Smooth muscle cell of bladder (primary cell): ENCODE results near the gene PANX3. TPM values are rescaled to one million over a fixed set of nuclear protein-coding genes. Genes with fewer than 3 reads are reported as not detected.

ENCODE experiments used
- total RNA-seq: library from RNA; depleted of rRNA; stranded (reverse); fragments of >200 nt; gene quantifications from 2 replicates; pipeline ENCODE4 v1.2.3, GENCODE V29; 2014

Gene PANX3, protein sequence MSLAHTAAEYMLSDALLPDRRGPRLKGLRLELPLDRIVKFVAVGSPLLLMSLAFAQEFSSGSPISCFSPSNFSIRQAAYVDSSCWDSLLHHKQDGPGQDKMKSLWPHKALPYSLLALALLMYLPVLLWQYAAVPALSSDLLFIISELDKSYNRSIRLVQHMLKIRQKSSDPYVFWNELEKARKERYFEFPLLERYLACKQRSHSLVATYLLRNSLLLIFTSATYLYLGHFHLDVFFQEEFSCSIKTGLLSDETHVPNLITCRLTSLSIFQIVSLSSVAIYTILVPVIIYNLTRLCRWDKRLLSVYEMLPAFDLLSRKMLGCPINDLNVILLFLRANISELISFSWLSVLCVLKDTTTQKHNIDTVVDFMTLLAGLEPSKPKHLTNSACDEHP
- total RNA-seq: not detected in 2 replicates

GRCh38 chr11:124611064-124611463 lies at the start of gene PANX3:
TSS of gene PANX3 (plus strand) at chr11:124611428. CDS start at chr11:124611557, 129 bp downstream.

GRCh38 chr11:124569697-124570096 lies 41.5 kb upstream of the PANX3 start, which contains the start of gene OR8A1:
TSS of gene OR8A1 (plus strand) at chr11:124569997. CDS start at chr11:124570120, 123 bp downstream.

GRCh38 chr11:124622531-124623451 lies 11.6 kb downstream of the PANX3 start, which contains the start of gene TBRG1:
TSS of gene TBRG1 (plus strand) at chr11:124622864. CDS start at chr11:124623084, 220 bp downstream.

Other genes with a start within 250 kb of the PANX3 start
- not detected in 2 replicates for gene OR8B2, start 226.9 kb upstream of the PANX3 start, total RNA-seq
- not detected in 2 replicates for gene OR8B3, start 212.4 kb upstream of the PANX3 start, total RNA-seq
- not detected in 2 replicates for gene OR8B4, start 186.6 kb upstream of the PANX3 start, total RNA-seq
- not detected in 2 replicates for gene OR8B8, start 165.7 kb upstream of the PANX3 start, total RNA-seq
- gene OR8B12, start 67.8 kb upstream of the PANX3 start, total RNA-seq: not detected in 2 replicates
- not detected in 2 replicates for gene OR8A1, start 41.4 kb upstream of the PANX3 start, total RNA-seq
- 22.9 and 24.6 TPM in 2 replicates for gene TBRG1, start 11.4 kb downstream of the PANX3 start, total RNA-seq
- 14.9 and 19.1 TPM in 2 replicates for gene SIAE, start 62.3 kb downstream of the PANX3 start, total RNA-seq
- gene SPA17, start 62.5 kb downstream of the PANX3 start, total RNA-seq: 10.3 and 12.4 TPM in 2 replicates
- 0.14 TPM in 1 of 2 replicates, not detected in the other for gene NRGN, start 128.5 kb downstream of the PANX3 start, total RNA-seq
- gene VSIG2, start 140.8 kb downstream of the PANX3 start, total RNA-seq: 0.18 and 0.28 TPM in 2 replicates
- gene ESAM, start 150.9 kb downstream of the PANX3 start, total RNA-seq: 0.14 and 0.55 TPM in 2 replicates
- gene MSANTD2, start 189.0 kb downstream of the PANX3 start, total RNA-seq: 4.8 and 5.7 TPM in 2 replicates